Measurements from ENCODE around the gene UHRF2.

Gene UHRF2

DNA sequence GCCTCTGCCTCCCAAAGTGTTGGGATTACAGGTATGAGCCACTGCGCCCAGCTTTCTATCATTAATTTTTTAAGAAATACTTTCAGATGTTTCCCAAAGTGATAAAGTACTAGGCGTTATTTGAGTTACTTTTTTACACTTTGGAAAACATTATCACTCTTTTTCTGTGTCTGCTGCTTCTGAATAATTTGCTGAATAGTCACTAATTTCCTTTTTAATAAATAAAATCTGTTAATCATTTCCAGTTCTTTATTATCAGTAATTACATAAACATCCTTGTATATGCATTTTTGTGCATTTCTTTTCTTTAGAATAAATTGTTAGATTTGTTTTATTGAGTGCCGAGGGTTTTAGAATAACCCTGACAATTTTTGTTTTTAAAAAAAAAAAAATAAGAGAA, 48.6 kb downstream of the UHRF2 start:
- TF ChIP-seq, protein P1, sequence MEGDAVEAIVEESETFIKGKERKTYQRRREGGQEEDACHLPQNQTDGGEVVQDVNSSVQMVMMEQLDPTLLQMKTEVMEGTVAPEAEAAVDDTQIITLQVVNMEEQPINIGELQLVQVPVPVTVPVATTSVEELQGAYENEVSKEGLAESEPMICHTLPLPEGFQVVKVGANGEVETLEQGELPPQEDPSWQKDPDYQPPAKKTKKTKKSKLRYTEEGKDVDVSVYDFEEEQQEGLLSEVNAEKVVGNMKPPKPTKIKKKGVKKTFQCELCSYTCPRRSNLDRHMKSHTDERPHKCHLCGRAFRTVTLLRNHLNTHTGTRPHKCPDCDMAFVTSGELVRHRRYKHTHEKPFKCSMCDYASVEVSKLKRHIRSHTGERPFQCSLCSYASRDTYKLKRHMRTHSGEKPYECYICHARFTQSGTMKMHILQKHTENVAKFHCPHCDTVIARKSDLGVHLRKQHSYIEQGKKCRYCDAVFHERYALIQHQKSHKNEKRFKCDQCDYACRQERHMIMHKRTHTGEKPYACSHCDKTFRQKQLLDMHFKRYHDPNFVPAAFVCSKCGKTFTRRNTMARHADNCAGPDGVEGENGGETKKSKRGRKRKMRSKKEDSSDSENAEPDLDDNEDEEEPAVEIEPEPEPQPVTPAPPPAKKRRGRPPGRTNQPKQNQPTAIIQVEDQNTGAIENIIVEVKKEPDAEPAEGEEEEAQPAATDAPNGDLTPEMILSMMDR (IDR thresholded peaks at IDR 0.05; ENCODE audit: extremely low read depth, missing control alignments) = no peak
- DNase-seq (ENCODE audit: low spot score) = no peak

DNA sequence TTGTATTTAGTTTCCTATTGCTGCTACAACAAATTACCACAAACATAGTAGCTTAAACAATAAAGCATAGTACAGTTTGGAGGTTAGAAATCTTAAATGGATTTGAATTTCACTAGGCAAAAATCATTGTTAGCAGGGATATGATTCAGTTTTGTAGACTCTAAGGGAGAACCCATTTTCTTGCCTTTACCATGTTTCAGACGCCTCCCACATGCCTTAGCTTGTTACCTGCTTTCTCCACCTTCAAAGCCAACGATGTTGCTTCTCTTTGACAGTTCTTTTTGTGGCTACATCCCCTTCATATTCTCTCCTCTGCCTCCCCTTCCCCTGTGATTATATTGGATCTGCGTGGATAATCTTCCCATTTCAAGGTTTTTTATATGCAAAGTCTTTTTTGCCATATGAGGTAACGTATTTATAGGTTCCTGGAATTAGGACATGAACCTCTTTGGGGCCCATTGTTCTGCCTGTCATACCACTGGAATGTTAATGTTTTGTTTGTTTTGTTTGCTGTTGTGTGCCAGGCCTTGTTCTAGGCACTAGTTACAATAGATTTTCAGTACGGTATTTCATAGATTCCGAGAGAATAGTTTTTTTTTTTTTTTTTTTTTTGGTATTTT, 54.1 kb downstream of the UHRF2 start:
- TF ChIP-seq, protein P1 (IDR thresholded peaks at IDR 0.05; ENCODE audit: extremely low read depth, missing control alignments) = no peak
- DNase-seq (ENCODE audit: low spot score) = no peak

DNA sequence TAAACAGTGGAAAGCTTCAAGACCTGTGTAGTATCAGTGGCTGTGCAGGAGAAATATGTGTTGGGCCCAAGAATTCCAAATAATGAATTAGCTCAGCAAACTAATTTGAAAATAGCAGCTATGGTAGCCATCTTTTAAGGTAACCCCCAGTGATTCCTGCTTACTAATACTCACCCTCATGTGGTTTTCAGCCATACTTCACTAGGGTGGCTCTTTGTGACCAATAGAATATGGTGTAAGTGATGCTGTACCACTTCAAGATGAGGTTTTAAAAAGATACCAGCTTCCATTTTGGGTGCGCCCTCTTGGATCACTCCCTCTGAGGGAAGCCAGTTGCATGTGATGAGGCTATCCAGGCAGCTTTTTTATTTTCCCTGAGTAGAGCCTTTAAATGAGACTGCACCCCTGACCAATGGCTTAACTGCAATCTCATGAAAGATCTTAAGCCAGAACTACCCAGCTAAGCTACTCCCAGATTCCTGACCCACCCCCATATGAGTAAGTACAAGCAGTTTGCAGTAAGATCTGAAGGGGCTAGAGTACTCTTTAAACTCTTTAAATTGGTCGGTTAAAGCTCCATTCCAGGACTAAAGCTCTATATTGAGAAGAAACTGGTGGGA, 58.3 kb downstream of the UHRF2 start:
- DNase-seq (ENCODE audit: low spot score) = no peak
- TF ChIP-seq, protein P1 (IDR thresholded peaks at IDR 0.05; ENCODE audit: extremely low read depth, missing control alignments) = no peak

DNA sequence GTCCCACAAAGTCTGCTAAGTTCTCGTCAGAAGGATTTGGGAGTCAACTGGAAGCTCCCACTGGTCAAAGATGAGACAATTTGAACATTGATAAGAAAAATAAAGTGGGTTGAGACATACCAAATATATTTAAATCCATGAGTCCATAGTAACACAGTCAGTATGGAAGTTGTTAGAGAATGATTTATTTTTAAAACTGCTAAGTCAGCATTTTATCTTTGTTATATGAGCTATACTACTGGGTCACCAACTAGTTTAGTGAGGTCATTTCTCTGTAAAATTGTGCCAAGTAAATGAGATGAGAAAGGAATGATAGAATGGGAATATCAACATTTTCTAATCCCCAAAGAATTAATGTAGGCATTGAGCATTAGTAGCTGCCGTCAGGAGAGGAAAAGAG, 60.2 kb downstream of the UHRF2 start:
- TF ChIP-seq, protein P1 (IDR thresholded peaks at IDR 0.05; ENCODE audit: extremely low read depth, missing control alignments) = no peak
- DNase-seq (ENCODE audit: low spot score) = no peak

DNA sequence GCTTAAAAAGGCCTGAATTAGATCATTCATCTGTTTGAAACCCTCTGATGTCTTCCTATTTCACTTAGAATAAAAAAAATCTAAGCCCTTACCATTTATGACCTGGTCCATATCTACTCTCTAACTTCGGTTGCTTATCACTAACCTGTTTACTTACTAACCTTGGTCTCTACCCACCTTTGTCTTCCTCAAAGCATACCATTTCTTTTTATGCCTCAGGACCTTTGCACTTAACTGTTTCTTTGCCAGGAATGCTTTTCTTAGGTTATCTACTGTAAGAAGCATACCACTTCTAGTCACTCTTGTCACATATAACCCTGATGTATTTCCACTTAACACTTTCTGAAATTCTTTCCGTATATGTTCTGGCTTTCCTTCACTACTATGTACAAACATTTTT, 67.0 kb downstream of the UHRF2 start:
- no peak for DNase-seq (ENCODE audit: low spot score)
- TF ChIP-seq, protein P1 (IDR thresholded peaks at IDR 0.05; ENCODE audit: extremely low read depth, missing control alignments) = no peak

DNA sequence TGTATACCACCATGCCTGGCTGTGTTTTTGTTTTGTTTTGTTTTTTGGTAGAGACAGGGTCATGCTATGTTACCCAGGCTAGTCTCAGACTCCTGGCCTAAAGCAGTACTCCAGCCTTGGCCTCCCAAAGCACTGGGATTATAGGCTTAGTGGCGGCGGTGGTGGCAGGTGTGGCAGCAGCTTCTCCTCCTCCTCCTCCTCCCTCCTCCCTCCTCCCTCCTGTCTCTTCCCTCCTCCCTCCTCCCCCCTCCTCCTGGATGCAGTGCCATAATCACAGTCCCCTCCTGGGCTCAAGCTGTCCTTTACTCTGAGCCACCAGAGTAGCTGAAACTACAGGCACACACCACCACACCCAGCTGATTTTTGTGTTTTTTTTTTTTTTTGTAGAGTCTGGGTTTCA, 71.2 kb downstream of the UHRF2 start:
- TF ChIP-seq, protein P1 (IDR thresholded peaks at IDR 0.05; ENCODE audit: extremely low read depth, missing control alignments) = no peak
- DNase-seq (ENCODE audit: low spot score) = no peak

DNA sequence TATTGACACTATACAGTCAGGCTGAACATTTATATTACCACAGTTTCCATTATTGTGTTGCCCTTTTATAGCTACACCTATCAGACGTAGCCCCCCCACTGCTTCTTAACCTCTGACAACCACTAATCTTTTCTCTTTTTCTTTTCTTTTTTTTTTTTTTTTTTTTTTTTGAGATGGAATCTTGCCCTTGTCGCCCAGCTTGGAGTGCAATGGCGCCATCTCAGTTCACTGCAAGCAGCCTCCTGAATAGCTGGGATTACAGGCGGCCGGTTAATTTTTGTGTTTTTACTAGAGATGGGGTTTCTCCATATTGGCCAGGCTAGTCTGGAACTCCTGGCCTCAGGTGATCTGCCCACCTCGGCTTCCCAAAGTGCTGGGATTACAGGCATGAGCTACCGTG, 75.4 kb downstream of the UHRF2 start:
- DNase-seq (ENCODE audit: low spot score) = no peak
- TF ChIP-seq, protein P1 (IDR thresholded peaks at IDR 0.05; ENCODE audit: extremely low read depth, missing control alignments) = no peak
